GM12891 (cell line): ENCODE data around the gene SYDE2.

ENCODE experiments used
- PAX5 ChIP-seq: IDR thresholded peaks from 2 replicates; pipeline ENCODE4 v1.6.1; 2011; ENCODE audit warnings: low read length, moderate library complexity, mild to moderate bottlenecking; ENCODE audit not compliant: insufficient read depth, severe bottlenecking
- POLR2A ChIP-seq: IDR thresholded peaks from 2 replicates; pipeline ENCODE4 v1.6.1; 2011; ENCODE audit warnings: low read depth, low read length, control low read depth

DNA sequence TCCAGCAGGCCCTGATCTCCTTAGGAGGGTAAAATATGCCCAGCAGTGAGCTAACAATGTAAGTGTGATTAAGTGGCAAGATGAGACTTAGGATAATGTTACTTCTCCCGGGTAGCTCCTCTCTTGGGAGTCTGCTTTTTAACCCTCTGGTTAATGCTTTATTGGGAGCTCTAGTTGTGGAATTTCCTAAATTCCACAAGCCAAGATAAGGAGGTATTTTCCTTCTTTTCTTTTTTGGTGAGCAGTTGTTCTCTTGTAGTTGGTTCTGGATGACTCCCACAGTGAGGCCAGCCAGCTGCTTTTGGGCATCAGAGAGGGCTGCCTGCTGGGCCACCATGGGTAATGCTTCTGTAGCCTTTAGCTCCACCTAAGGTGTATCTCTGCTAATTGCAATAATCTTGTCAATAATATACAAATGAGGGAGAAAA, 39.4 kb upstream of the SYDE2 start:
- TF ChIP-seq POLR2A (no peak), PAX5 (no peak)
